HG02840 (cell line): ENCODE measurements around the gene CPN1.
"Not testable (repeated sequence)": the region's sequence is repeated elsewhere in the genome, so short reads cannot be mapped to it uniquely, and the experiment has no call there.

ENCODE experiments used
- ATAC-seq: cut with Tn5 transposase; IDR thresholded peaks from one replicate; pipeline ENCODE4 v1.9.1; 2021; ENCODE audit warnings: mild to moderate bottlenecking, moderate library complexity, moderate number of reproducible peaks; ENCODE audit not compliant: unreplicated experiment, low FRiP score

CPN1 gene

DNA sequence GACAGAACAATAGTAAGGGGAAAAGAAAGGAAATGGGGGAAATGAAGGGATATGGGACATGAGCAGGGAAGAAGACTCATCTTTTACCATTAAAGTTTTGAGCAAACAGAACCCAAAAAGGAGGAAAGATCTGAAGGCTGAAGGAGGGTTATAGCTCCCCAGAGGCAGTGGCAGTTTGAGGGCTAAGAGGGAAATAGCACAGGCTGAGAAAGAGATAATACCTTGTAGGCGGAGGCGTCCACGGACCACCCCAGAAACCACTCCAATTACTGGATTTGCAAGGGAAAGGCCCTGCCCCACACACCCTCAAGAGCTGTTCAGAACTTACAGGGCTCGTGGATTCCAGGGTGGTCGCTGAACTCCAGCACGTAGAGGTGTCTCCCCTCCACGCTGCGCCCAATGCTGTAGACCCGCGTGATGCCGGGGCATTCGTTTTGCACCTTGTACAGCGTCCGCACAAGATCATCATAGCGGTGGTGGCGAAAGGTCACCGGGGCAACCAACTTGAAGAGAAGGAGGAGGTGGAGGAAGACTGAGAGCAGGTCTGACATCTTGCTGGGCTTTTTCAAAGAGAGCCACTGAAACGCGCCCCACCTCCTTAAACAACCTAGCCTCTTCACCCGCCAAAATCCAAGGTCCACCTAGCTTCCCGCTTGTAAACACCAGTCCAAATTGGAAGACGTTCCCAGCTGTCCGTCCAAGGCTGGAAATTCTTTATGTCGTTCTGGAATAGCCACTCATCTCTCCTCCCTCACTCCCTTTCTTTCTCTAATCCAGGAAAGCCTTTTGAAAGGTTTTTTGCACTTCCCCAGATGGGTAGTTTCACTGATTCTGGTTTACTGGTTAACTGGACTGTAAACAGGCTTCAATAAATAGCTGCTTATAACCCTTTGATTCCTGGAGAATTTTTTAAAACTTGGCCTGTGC is at the start of gene CPN1:
CPN1 (minus strand) TSS at position 795 of the 927 bp plus-strand sequence; CDS start at position 551, 244 bp downstream.
- no peak for ATAC-seq

DNA sequence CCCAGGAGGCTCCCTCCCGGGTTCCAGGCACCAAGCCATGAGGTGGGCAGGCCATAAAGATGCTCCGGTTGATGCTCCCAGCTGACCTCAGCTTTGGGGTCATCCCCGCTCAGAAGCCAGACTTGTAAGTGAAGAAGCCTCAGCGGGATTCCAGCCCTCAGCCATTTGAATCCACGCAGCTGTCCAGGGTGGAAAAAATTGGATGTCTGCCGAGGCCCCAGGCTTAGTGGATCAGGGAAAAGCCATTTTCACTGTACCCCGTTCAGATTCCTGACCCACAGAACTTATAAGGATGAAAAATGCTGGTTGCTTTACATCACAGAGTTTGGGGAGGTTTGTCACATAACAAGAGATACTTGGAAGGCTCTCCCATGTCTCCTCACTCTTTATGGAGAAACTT is 49.2 kb upstream of the CPN1 start:
- ATAC-seq, result no peak

DNA sequence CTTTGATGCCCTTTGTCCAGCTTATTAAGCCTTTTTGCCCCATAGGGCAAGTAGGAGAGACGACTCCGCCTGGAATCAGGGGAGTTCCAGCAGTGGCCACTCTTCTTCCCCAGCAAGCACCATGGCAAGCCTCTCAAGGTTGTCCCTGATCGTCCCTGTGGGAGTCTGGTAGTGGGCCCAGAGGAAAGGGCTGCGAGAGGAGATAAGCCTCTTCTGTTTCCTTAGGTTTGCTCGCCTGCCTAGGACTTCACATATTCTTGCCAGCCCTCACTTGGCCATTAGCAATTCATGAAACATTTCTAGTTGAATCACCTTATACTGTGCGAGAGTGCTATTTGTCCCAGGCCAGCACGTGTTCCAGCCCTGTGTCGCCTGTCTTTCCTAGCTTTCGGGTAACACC is 47.8 kb upstream of the CPN1 start:
- ATAC-seq, result no peak

DNA sequence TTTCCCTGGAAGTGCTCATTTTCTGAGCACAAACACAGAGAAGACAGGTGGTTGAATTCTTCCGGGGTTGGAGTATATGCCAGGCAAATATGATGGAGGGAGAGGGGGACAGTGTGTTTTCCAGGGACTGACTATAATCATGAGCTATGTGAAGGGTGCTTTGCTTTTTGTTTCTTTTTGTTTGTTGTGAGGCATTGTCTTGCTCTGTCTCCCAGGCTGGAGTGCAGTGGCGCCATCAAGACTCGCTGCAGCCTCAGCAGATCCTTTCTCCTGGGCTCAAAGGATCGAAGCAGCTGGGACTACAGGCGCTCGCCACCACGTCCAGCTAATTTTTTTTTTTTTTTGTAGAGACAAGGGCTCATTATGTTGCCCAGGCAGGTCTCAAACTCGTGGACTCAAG is 47.3 kb upstream of the CPN1 start:
- ATAC-seq, result no peak

DNA sequence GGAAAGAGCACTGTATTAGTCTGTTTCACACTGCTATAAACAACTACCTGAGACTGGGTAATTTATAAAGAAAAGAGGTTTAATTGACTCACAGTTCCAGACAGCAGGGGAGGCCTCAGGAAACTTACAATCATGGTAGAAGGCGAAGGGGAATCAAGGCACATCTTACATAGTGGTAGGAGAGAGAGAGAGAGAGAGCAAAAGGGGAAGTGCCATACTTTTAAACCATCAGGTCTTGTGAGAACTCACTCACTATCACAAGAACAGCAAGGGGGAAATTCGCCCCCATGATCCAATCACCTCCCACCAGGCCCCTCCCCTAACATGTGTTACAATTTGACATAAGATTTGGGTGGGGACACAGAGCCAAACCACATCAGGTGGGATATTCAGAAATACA is 43.7 kb upstream of the CPN1 start:
- ATAC-seq, result not testable (repeated sequence)

DNA sequence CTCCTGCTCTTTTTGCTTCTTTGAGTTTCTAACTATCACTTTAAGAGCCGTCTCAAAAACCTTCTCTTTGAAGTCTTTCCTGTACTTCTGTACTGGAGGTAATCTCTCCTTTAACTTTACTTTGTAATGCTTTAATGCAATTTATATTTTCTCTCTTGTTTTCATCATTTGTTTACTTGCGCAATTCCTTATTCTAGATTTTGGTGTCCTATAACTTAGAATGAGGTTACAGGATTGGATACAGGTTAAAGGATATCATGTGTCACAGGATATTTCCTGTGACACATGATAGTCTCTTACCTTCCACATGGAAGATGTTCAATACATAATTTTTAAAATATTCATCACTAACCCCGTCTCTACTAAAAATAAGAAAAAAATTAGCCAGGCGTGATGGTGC is 42.4 kb upstream of the CPN1 start:
- no peak for ATAC-seq

DNA sequence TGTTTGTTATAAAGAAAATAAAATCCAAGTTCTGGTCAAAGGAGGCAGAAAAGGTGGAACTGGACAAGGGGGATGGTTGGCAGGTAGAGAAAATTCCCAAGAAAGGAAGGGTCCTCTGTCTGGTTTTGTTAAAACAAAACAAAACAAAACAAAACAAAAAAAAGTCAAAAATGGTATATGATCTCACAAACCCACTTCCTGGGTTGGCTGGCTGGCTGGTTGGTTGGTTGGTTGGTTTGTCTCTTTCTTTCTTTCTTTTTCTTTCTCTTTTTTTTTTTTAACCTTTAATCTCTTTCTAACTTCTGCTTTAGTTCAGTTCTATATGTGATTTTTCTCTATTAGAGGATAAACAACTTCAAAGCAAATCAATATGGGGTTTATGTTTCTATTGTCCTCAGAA is 41.1 kb upstream of the CPN1 start:
- no peak for ATAC-seq

DNA sequence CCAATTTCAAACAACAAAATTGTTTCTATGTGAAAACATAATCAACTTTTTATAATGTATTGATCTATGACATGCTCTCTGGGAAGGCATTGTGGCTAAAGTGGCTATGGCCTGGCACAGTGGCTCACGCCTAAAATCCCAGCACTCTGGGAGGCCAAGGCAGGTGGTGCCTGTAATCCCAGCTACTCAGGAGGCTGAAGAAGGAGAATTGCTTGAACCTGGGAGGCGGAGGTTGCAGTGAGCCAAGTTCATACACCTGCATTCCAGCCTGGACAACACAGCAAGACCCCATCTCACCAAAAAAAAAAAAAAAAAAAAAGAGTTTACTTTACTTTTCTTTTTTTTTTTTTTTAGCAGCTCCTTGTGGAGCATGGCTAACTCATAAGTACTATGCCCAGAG is 38.9 kb upstream of the CPN1 start:
- no peak for ATAC-seq

DNA sequence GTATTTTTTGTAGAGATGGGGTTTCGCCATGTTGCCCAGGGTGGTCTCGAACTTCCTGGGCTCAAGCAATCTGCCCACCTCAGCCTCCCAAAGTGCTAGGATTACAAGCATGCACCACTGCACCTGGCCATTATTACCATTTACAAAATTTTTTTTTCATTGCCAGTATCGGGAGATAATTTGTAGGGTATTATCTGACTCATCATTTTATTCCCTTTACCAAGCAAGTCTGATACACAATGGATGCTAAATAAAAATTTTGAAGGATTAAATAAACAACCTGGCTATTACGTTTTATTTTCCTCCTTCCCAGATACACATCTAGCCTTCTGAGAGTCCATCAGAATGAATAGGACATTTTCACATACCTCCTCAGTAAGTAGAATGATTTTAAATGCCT is 38.1 kb upstream of the CPN1 start:
- ATAC-seq, result no peak

DNA sequence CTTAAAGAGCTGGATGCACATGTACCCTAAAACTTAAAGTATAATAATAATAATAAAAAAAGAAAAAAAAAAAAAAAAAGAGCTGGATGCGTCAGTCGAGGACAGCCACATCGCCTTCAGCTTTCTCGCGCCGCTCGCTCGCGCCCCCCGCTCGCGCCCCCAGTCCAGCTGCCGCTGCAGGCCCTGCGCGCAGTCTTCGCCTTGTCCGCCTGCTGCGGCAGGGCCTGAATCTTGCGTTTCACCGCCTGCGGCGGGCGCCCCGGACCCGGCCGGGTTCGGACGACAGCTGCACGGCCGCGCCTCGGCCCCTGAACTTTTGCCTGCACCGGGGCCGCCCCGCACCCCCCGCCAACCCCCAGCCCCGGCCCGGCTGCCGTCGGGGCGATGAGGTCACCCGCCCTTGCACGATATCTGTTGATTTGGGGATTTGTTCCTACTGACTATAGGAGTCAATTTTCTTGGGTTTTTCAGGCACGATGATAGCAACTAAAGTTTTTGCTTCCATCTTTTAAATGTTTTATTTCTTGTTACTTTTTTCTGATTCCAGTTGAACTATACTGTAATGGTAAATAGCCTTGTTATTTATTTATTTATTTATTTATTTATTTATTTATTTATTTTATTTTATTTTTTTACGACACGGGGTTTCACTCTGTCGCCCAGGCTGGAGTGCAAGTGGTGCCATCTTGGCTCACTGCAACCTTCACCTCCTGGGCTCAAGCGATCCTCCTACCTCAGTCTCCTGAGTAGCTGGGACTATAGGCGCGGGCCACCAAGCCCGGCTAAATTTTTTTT is 33.5 kb upstream of the CPN1 start:
- ATAC-seq, result no peak

DNA sequence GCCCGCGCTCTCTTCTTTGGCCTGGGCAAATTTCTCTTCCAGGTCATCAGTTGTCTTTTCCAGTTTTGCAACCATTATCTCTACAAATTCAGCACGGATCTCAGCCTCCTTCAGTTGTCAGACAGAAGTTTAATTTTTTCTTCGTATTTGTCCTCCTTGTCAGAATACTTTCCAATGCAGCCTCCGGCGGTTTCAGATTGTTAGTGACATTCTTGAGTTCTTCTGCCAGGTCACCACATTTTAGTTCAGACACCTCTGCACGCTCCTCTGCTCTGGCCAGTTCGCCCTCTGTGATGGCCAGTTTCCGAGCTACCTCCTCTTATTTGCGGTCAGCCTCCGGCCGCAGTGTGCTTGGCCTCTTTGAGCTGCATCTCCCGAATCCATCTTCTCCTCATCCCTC is 32.8 kb upstream of the CPN1 start:
- ATAC-seq, result no peak

DNA sequence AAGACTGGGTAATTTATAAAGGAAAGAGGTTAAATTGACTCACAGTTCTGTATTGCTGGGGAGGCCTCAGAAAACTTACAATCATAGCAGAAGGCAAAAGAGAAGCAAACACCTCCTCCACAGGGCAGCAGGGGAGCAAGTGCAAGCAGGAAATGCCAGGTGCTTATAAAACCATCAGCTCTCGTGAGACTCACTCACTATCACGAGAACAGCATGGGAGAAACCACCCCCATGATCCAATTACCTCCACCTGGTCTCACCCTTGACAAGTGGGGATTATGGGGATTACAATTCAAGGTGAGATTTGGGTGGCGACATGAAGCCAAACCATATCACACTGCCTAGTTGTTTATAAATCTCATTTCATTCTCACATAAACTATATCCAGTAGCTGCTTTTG is 28.0 kb upstream of the CPN1 start:
- no peak for ATAC-seq

DNA sequence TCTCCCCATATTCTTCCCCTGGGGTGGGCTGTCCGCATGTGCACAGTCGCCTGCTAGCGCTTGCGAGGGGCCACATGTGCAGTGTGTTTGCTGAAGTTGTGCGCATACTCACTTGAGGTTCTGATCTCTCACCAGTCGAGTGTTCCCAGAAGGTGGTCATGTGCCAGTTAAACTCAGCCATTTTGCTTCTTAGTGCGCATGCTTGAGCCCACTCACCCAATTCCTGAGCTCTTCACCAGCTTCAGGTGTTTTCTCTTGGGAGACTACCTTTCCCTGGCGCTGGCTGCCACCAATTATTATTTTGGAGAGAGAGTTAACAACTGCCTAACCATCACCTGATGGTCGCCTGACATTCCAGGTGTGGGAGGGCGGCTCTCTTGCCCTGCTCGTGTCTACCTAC is 25.2 kb upstream of the CPN1 start:
- no peak for ATAC-seq

DNA sequence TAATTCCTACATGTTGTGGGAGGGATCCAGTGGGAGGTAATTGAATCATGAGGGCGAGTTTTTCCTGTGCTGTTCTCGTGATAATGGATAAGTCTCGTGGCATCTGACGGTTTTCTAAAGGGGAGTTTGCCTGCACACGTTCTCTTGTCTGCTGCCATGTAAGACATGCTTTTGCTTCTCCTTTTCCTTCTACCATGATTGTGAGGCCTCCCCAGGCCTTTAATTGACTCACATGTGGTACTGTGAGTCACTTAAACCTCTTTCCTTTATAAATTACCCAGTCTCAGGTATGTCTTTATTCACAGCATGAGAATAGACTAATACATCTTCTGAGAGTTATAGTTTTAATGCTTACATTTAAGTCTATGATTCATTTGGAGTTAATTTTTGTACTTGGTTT is 22.6 kb upstream of the CPN1 start:
- no peak for ATAC-seq

DNA sequence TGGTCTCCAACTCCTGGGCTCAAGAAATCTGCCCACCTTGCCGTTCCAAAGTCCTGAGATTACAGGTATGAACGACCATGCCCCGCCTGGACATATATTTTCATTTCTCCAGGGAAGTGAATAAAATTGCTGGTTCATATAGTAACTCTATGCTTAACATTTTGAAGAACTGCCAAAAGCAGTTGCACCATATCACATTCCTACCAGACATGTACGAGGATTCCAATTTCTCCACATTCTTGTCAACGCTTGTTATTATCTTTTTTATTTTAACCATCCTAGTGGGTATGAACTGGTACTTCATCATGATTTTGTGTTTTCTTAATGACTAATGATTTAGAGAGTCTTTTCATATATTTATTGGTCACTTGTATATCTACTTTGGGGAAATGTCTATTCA is 21.9 kb upstream of the CPN1 start:
- no peak for ATAC-seq

DNA sequence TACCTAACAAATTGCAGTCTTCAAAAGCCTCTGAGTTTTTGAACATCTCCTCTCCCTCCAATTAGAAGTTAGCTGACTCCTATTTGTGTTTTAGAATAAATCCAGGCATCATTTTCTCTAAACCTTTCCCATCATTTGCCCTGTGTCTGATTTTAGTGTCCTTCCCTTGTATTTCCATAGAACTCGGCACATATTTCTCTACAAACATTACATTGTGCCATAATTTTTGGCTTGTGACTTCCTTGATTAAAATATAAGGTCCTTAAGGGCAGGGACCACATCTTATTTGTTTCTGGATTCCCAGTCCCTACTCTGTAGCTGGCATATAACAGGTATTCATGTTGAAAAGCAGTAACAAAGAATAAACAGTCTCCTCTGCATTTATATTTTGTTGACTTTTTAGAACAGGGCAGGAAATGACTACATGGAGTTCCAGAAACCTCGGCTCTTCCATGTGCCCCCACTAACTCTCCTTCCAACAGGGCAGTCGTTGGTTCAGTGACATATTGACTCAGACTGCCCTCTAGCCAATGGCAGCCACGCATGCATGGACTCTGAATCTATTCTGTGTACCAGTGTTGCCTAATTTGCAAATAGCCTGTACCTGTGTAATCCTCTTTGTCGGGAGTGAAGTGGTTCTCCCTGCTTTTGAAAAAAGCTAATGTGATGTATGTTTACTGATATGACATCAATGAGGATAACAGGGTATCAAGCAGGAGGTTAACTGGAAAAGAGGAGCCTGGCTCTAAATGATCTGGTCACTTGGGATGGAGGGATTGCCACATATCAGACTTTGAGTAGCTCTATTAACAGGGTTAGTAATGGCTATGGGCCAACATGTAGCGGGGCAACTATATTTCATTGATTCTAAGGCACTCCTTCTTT is 19.8 kb upstream of the CPN1 start:
- no peak for ATAC-seq

DNA sequence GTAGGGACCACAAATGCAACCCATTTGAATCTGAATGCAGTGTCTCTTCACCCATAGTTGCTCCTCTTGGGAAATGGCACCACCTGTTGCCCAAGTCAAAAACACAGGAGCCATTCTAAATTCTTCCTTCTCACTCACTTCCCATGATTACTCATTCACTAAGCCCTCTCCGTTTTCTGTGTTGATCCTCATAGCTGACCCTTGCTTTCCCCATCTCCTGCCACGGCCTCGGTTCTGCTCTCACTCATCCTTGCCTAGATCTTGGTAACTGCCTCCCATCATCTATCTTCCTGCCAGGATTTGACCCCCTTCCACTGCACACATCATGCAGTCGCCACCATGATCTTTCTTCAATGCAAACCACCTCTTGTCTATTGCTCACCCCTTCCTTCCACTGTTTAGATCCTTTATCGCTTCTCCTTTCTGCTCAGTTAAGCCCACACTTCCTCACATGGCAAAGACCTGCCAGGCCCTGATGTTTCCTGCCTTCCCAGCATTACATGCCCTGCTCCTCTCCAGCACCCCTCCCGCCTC is 19.0 kb upstream of the CPN1 start:
- ATAC-seq, result no peak

DNA sequence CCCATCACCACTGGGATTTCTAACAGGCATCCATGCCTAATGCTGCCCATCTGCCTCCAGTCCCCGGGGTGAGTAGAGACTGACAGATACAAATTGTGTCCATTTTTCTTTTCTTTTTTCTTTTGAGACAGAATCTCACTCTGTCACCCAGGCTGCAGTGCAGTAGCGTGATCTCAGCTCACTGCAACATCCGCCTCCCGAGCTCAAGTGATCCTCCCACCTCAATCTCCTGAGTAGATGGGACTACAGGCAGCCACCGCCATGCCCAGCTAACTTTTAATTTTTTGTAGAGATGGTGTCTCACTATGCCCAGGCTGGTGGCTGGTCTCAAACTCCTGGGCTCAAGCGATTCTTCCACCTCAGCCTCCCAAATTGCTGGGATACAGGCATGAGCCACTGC is 7.6 kb upstream of the CPN1 start:
- ATAC-seq, result no peak

DNA sequence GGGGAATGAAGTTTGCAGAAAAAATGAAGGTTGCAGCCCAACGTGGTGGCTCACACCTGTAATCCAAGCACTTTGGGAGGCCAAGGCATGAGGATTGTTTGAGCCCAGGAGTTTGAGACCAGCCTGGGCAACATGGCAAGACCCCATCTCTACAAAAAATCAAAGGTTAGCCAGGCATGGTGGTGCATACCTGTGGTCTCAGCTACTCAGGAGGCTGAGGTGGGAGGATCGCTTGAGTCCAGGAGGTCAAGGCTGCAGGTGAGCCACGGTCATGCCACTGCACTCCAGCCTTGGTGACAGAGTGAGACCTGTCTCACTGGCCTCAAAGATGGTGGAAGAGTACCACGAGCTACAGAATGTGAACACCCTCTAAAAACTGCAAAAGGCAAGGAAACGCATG is 5.0 kb upstream of the CPN1 start:
- not testable (repeated sequence) for ATAC-seq

DNA sequence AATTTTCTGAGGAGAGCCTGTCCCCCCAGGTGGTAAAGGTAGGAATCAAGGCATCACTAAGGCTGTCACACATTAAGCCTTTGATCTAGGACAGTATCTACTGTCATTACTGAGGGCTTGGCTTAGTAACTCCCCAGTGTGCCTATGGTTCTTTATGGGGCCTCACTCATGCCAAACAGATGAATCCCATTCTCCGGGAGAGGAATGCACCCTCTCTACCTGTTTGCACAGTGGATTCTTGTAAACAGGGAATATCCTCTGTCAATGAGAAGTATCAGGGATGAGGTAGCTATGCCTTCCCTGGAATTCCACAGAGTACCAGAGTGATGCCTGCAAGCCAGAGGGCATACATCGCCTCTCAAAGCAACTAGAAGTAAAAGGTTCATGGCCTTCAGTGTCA is 3.9 kb upstream of the CPN1 start:
- ATAC-seq, result no peak
